HepG2 (cell line): ENCODE data around the gene SCN9A. TPM values are rescaled to one million over a fixed set of nuclear protein-coding genes. Genes with fewer than 3 reads are reported as not detected.

ENCODE experiments used
- ATAC-seq: fragments of 200-7000 bp; cut with Tn5 transposase; 3 replicates; pipeline ENCODE4 v1.9.1; 2020; ENCODE audit warnings: mild to moderate bottlenecking, moderate library complexity
- BruUV-seq: library from RNA; stranded (reverse); fragments of 400-500 nt; replicated peaks from 2 replicates; lab custom pipeline; 2021; lab: Mats Ljungman, UMichigan
- CTCF ChIA-PET: fragments of 300-600 bp; formaldehyde crosslinking; extraction: SDS; loops from one replicate; lab custom pipeline; 2021; ENCODE audit warnings: low total read pairs, inconsistent platforms, low intra/inter-chr PET ratio; lab: Yijun Ruan, JAX
- POLR2A ChIA-PET: fragments of 350-600 bp; sonication (Branson Sonifier 250); formaldehyde crosslinking; loops from one replicate; lab custom pipeline; 2020; ENCODE audit warnings: antibody characterized with exemption, inconsistent platforms; lab: Yijun Ruan, JAX
- DNase-seq: peaks from one replicate; pipeline ENCODE4 v3.0.0-alpha.2; 2015; ENCODE audit warnings: low spot score
- FAIRE-seq: peaks from 3 replicates; lab custom pipeline; 2011; peaks lifted over from hg19 to GRCh38; lab: Jason Lieb, UNC
- H2AFZ ChIP-seq: one replicate; pipeline ENCODE4 v1.6.1; 2011; ENCODE audit warnings: low read length, inconsistent platforms
- H3K27ac ChIP-seq: fragments of 300-600 bp; 3 replicates; pipeline ENCODE4 v1.8.0; 2011; ENCODE audit warnings: mixed run types, mild to moderate bottlenecking, mixed read lengths, low read length, inconsistent platforms; ENCODE audit not compliant: insufficient read depth; ENCODE audit errors: extremely low read length
- H3K27me3 ChIP-seq, 2 experiments: fragments of 200-600 bp in 1 of 2; 2 replicates in 1 of 2; 3 replicates in 1 of 2; pipeline versions ENCODE4 v1.6.0 to v1.8.0; 2011; ENCODE audit warnings: low read length in 2 of 2, mild to moderate bottlenecking in 2 of 2, moderate library complexity in 2 of 2, inconsistent platforms in 1 of 2; ENCODE audit not compliant: insufficient read depth in 2 of 2, control insufficient read depth in 1 of 2
- H3K36me3 ChIP-seq, 2 experiments: fragments of 200-600 bp in 1 of 2; replicated peaks in 1 of 2; 2 replicates in 1 of 2; 3 replicates in 1 of 2; pipeline versions ENCODE4 v1.5.1 to v1.8.0; 2011; ENCODE audit warnings: low read length in 2 of 2, inconsistent platforms in 1 of 2; ENCODE audit not compliant: insufficient read depth in 2 of 2, control insufficient read depth in 1 of 2
- H3K4me1 ChIP-seq: 2 replicates; pipeline ENCODE4 v1.5.1; 2012; ENCODE audit warnings: low read length, inconsistent platforms; ENCODE audit not compliant: insufficient read depth
- H3K4me2 ChIP-seq: 2 replicates; pipeline ENCODE4 v1.6.0; 2011; ENCODE audit warnings: low read depth, low read length, inconsistent platforms
- H3K4me3 ChIP-seq, 3 experiments: fragments of 200-600 bp in 1 of 3; sonication (generic), shearing (Covaris generic) in 1 of 3; replicated peaks in 1 of 3; 2 replicates each; pipeline ENCODE4 v1.5.1; 2011 to 2016; ENCODE audit warnings: low read length in 3 of 3, inconsistent platforms in 2 of 3, low read depth in 2 of 3, mild to moderate bottlenecking in 2 of 3, control low read depth in 1 of 3, mixed read lengths in 1 of 3; ENCODE audit not compliant: insufficient read depth in 1 of 3
- H3K79me2 ChIP-seq: one replicate; pipeline ENCODE4 v1.6.1; 2011; ENCODE audit warnings: low read length, inconsistent platforms; ENCODE audit not compliant: insufficient read depth
- H3K9ac ChIP-seq: 2 replicates; pipeline ENCODE4 v1.6.0; 2011; ENCODE audit warnings: mild to moderate bottlenecking, low read depth, low read length, inconsistent platforms; ENCODE audit not compliant: insufficient read depth
- H3K9me3 ChIP-seq: 2 replicates; pipeline ENCODE4 v1.5.1; 2012; ENCODE audit warnings: mild to moderate bottlenecking, low read length
- H4K20me1 ChIP-seq: 2 replicates; pipeline ENCODE4 v1.6.0; 2011; ENCODE audit warnings: inconsistent platforms, mild to moderate bottlenecking, low read length, moderate library complexity; ENCODE audit not compliant: insufficient read depth
- CREB1 ChIP-seq, 2 experiments: fragments of 450-650 bp in 1 of 2; IDR thresholded peaks; 2 replicates each; pipeline ENCODE4 v1.6.1; 2016 to 2017; ENCODE audit warnings: control low read depth in 1 of 2, mild to moderate bottlenecking in 1 of 2, missing compliant biosample characterization in 1 of 2, missing genetic modification characterization in 1 of 2
- DR1 ChIP-seq: sonication (generic); formaldehyde crosslinking; IDR thresholded peaks from 2 replicates; pipeline ENCODE4 v1.8.0; 2021; ENCODE audit warnings: mild to moderate bottlenecking, missing genetic modification reagents, inconsistent platforms
- FOXK1 ChIP-seq: sonication (generic); formaldehyde crosslinking; IDR thresholded peaks from 2 replicates; pipeline ENCODE4 v1.4.0; 2020; ENCODE audit warnings: low read depth, missing genetic modification reagents, borderline replicate concordance
- HCFC1 ChIP-seq: fragments of 150-350 bp; IDR thresholded peaks from 2 replicates; pipeline ENCODE4 v1.6.1; 2014; ENCODE audit warnings: low read depth, low read length
- HDAC2 ChIP-seq: sonication (generic); formaldehyde crosslinking; IDR thresholded peaks from 2 replicates; pipeline ENCODE4 v1.4.0; 2020; ENCODE audit warnings: missing genetic modification reagents
- HNF4A ChIP-seq: sonication (generic); formaldehyde crosslinking; IDR thresholded peaks from 2 replicates; pipeline ENCODE4 v1.4.0; 2020; ENCODE audit warnings: missing genetic modification reagents
- KDM6A ChIP-seq: IDR thresholded peaks from 2 replicates; pipeline ENCODE4 v1.6.1; 2016; ENCODE audit warnings: low read depth
- MEF2D ChIP-seq: sonication (generic); formaldehyde crosslinking; IDR thresholded peaks from 2 replicates; pipeline ENCODE4 v1.5.1; 2020; ENCODE audit warnings: mild to moderate bottlenecking, missing genetic modification reagents
- MYC ChIP-seq: sonication (generic); formaldehyde crosslinking; IDR thresholded peaks from 2 replicates; pipeline ENCODE4 v1.9.0; 2021; ENCODE audit warnings: missing genetic modification reagents, borderline replicate concordance
- NR2C2 ChIP-seq: sonication (generic); formaldehyde crosslinking; IDR thresholded peaks from 2 replicates; pipeline ENCODE4 v1.4.0; 2020; ENCODE audit warnings: missing genetic modification reagents, mild to moderate bottlenecking, moderate library complexity, borderline replicate concordance
- PCBP2 ChIP-seq: fragments of 200-400 bp; formaldehyde crosslinking; optimal IDR thresholded peaks from 2 replicates; pipeline ENCODE3; 2018; ENCODE audit warnings: low read length, low read depth; ENCODE audit not compliant: poor library complexity, severe bottlenecking
- PRPF4 ChIP-seq: fragments of 200-400 bp; formaldehyde crosslinking; IDR thresholded peaks from 2 replicates; pipeline ENCODE4 v1.6.1; 2016; ENCODE audit warnings: low read length, low read depth; ENCODE audit not compliant: poor library complexity, severe bottlenecking
- RBFOX2 ChIP-seq: fragments of 200-400 bp; formaldehyde crosslinking; IDR thresholded peaks from 2 replicates; pipeline ENCODE4 v1.6.1; 2017; ENCODE audit warnings: low read depth, mild to moderate bottlenecking, low read length
- SMARCE1 ChIP-seq: fragments of 450-650 bp; IDR thresholded peaks from 2 replicates; pipeline ENCODE4 v1.6.1; 2017; ENCODE audit warnings: borderline replicate concordance
- SOX13 ChIP-seq, 3 experiments: fragments of 450-650 bp in 1 of 3; sonication (generic) in 1 of 3; formaldehyde crosslinking in 1 of 3; IDR thresholded peaks in 2 of 3; conservative IDR thresholded peaks in 1 of 3; 2 replicates each; pipeline versions ENCODE4 v1.5.0 to v1.6.1; 2016 to 2020; ENCODE audit warnings: antibody characterized with exemption in 1 of 3, mild to moderate bottlenecking in 1 of 3, missing compliant biosample characterization in 1 of 3, missing genetic modification reagents in 1 of 3, moderate library complexity in 1 of 3
- TCF7L2 ChIP-seq: IDR thresholded peaks from 2 replicates; pipeline ENCODE4 v1.6.1; 2011; ENCODE audit warnings: mild to moderate bottlenecking, low read depth, low read length, moderate library complexity
- ZFP1 ChIP-seq: IDR thresholded peaks from 2 replicates; pipeline ENCODE4 v1.6.1; 2016
- ZNF644 ChIP-seq: IDR thresholded peaks from 2 replicates; pipeline ENCODE4 v1.6.1; 2016; ENCODE audit warnings: low read depth
- ZNF737 ChIP-seq: sonication (generic); formaldehyde crosslinking; IDR thresholded peaks from 2 replicates; pipeline ENCODE4 v1.5.0; 2020; ENCODE audit warnings: missing genetic modification reagents, mild to moderate bottlenecking, borderline replicate concordance
- WGBS: methylation state at CpG from one replicate; pipeline ENCODE4 v1.1.6; 2017; ENCODE audit warnings: low lambda C conversion rate; 5-methylcytosine and 5-hydroxymethylcytosine counted together
- in situ Hi-C: cut with HindIII; loops from 2 replicates; pipeline ENCODE4 v1.10.0; 2017; ENCODE audit warnings: low pct_unique_long_range_greater_than_20kb; ENCODE audit not compliant: extremely low pct_ligation_motif_present
- intact Hi-C: fragments of 100-400 bp; cut with micrococcal nuclease; formaldehyde crosslinking; loops from one replicate; pipeline ENCODE4 v1.10.0; 2022; ENCODE audit not compliant: unreplicated experiment
- polyA plus RNA-seq, 8 experiments: library from polyadenylated mRNA; depleted of rRNA in 3 of 8; stranded (reverse) in 7 of 8; unstranded in 1 of 8; fragments of >200 nt; fragmentation: Illumina TruSeq in 4 of 8; extraction: Trizol in 4 of 8; gene quantifications; 2 replicates each; pipeline versions ENCODE4 v1.2.1 to v1.2.3, GENCODE V29; 2011 to 2016; ENCODE audit warnings: low read depth in 4 of 8, missing spikeins in 1 of 8, mixed read lengths in 1 of 8; ENCODE audit not compliant: insufficient read depth in 1 of 8
- total RNA-seq, 5 experiments: library from RNA; depleted of rRNA; stranded (reverse); fragments of >200 nt; fragmentation: Illumina TruSeq; extraction: Trizol; gene quantifications; 2 replicates each; pipeline ENCODE4 v1.2.3, GENCODE V29; 2016; ENCODE audit warnings: low read depth in 1 of 5
- TF ChIP-seq, protein P1 (sequence below): IDR thresholded peaks from 2 replicates; pipeline ENCODE4 v1.6.1; 2012; ENCODE audit warnings: inconsistent platforms
- TF ChIP-seq, protein P2 (sequence below): IDR thresholded peaks from 2 replicates; pipeline ENCODE4 v1.6.1; 2016; ENCODE audit warnings: low read depth
- TF ChIP-seq, protein P3 (sequence below): sonication (generic); formaldehyde crosslinking; IDR thresholded peaks from 2 replicates; pipeline ENCODE4 v1.4.0; 2020; ENCODE audit warnings: missing genetic modification reagents

Gene SCN9A
- total and polyA plus RNA-seq, 2 of the 13 experiments (the other 11 are each of a cell fraction or from before 2014, with no cell fraction given) = 15.3 to 24.3 TPM

DNA sequence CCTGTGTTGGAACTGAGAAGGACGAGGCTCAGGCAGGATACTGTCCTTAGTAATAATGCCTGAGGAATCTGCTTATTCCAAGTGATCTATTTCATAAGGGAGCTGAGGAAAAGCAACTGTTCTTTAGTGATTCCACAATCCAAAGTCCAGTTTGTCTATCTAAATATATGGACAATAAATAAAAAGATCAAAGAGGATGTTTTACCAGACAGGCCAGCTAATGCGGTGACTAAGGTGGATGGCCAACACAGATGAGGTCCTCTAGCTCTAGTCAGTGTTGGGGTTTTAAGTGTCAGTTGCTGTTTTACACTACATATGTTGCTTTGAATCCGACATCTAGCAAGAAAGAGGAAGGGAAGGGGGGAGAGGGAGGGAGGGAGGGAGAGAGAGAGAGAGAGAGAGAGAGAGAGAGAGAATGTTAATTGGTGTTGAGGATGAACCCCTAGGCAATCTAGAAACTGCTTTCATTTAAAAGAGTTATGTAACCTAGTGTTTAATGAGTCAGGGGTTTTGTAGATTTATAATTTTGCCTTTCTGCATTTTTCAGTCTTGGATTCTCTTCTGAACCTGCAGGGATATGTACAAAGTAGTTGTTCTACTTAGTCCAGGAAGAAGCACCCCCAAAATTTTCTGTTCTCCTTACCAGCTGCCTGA, 220.9 kb downstream of the SCN9A start:
- 22% methylated on average over 3 of the region's 3 CpGs for WGBS
- ChIA-PET CTCF (no interaction called here), POLR2A (interaction anchor here (0.7 to 8.9 kb wide), 10 partner anchors 8 to 217 kb away, joined by 3 to 198 read pairs (median 6); partner anchors contain the start of genes SCN1A and TTC21B)
- FAIRE-seq (no peak), ATAC-seq (peak; percentile 92), DNase-seq (peak; percentile 94)
- BruUV-seq = no TSS peak
- Histone ChIP-seq H3K4me2 (peak overlapping the region; percentile 41), H2AFZ (peak overlapping the region; percentile 43), H4K20me1 (no peaks in the 10 kb centered on the region), H3K9ac (peak overlapping the region; percentile 9; the same call in 1 of the 2 replicates), H3K9me3 (no peaks in the 10 kb centered on the region), H3K4me1 (peaks cover 58% of the 10 kb centered on the region), H3K4me3 (no peak overlapping the region), H3K27me3 (no peaks in the 10 kb centered on the region), H3K79me2 (no peaks in the 10 kb centered on the region), H3K27ac (peak overlapping the region; percentile 64), H3K36me3 (no peaks in the 10 kb centered on the region)
- in situ Hi-C loops = no loop called here
- intact Hi-C loops = loop anchor here (1.0 to 5.0 kb wide), 2 partner anchors 20 to 1173 kb away; no protein-coding TSS in a partner anchor
- TF ChIP-seq CREB1 (IDR thresholded peaks at IDR 0.05) (no peak), CREB1 (CRISPR knock-in tag; IDR thresholded peaks at IDR 0.05) (no peak), ZFP1 (0 out of 2 replicates have a peak, but pooled peaks have one; percentile 20), RBFOX2 (peak; percentile 31; the same call in 1 of the 2 replicates), MEF2D (CRISPR knock-in tag) (peak; percentile 40; the same call in 1 of the 2 replicates), HCFC1 (no peak), TCF7L2 (0 out of 2 replicates have a peak, but pooled peaks have one; percentile 35), PRPF4 (peak; percentile 43), MYC (no peak), PCBP2 (no peak), HDAC2 (CRISPR knock-in tag) (peak; percentile 33; the same call in 1 of the 2 replicates), KDM6A (CRISPR knock-in tag) (peak; percentile 70), HNF4A (CRISPR knock-in tag) (peak; percentile 78), SMARCE1 (no peak), SOX13 (IDR thresholded peaks at IDR 0.05) (no peak), SOX13 (CRISPR knock-in tag; conservative IDR thresholded peaks at IDR 0.05 in 1 of 2, IDR thresholded peaks at IDR 0.05 in 1 of 2) (peak in 1 of 2 experiments; percentile 63; a peak in 1 of 4 replicates), ZNF737 (CRISPR knock-in tag) (no peak), DR1 (CRISPR knock-in tag) (no peak), FOXK1 (CRISPR knock-in tag) (0 out of 2 replicates have a peak, but pooled peaks have one; percentile 17), ZNF644 (CRISPR knock-in tag) (0 out of 2 replicates have a peak, but pooled peaks have one; percentile 43), NR2C2 (0 out of 2 replicates have a peak, but pooled peaks have one; percentile 23)
- TF ChIP-seq, protein P1, sequence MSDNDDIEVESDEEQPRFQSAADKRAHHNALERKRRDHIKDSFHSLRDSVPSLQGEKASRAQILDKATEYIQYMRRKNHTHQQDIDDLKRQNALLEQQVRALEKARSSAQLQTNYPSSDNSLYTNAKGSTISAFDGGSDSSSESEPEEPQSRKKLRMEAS = no peak
- TF ChIP-seq, protein P2, sequence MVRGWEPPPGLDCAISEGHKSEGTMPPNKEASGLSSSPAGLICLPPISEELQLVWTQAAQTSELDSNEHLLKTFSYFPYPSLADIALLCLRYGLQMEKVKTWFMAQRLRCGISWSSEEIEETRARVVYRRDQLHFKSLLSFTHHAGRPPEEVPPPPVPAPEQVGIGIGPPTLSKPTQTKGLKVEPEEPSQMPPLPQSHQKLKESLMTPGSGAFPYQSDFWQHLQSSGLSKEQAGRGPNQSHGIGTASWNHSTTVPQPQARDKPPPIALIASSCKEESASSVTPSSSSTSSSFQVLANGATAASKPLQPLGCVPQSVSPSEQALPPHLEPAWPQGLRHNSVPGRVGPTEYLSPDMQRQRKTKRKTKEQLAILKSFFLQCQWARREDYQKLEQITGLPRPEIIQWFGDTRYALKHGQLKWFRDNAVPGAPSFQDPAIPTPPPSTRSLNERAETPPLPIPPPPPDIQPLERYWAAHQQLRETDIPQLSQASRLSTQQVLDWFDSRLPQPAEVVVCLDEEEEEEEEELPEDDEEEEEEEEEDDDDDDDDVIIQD (CRISPR knock-in tag) = peak; percentile 18; the same call in 1 of the 2 replicates
- TF ChIP-seq, protein P3, sequence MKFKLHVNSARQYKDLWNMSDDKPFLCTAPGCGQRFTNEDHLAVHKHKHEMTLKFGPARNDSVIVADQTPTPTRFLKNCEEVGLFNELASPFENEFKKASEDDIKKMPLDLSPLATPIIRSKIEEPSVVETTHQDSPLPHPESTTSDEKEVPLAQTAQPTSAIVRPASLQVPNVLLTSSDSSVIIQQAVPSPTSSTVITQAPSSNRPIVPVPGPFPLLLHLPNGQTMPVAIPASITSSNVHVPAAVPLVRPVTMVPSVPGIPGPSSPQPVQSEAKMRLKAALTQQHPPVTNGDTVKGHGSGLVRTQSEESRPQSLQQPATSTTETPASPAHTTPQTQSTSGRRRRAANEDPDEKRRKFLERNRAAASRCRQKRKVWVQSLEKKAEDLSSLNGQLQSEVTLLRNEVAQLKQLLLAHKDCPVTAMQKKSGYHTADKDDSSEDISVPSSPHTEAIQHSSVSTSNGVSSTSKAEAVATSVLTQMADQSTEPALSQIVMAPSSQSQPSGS (CRISPR knock-in tag) = 0 out of 2 replicates have a peak, but pooled peaks have one; percentile 19
